Ramos (cell line): ENCODE data around the gene FIBP.
"Not testable (repeated sequence)": the region's sequence is repeated elsewhere in the genome, so short reads cannot be mapped to it uniquely, and the experiment has no call there.

Source experiments
- in situ Hi-C: fragments of 300-500 bp; cut with MboI; formaldehyde crosslinking; loops from one replicate; pipeline ENCODE4 v1.14.3; 2022; ENCODE audit warnings: low sequenced_read_pairs; ENCODE audit not compliant: unreplicated experiment

The FIBP gene

GRCh38 chr11:65892137-65892540 lies 3.9 kb upstream of the FIBP start:
- in situ Hi-C loops, result not testable (repeated sequence)

GRCh38 chr11:65891219-65892136 lies 3.2 kb upstream of the FIBP start:
- in situ Hi-C loops, result no loop called here

DNA sequence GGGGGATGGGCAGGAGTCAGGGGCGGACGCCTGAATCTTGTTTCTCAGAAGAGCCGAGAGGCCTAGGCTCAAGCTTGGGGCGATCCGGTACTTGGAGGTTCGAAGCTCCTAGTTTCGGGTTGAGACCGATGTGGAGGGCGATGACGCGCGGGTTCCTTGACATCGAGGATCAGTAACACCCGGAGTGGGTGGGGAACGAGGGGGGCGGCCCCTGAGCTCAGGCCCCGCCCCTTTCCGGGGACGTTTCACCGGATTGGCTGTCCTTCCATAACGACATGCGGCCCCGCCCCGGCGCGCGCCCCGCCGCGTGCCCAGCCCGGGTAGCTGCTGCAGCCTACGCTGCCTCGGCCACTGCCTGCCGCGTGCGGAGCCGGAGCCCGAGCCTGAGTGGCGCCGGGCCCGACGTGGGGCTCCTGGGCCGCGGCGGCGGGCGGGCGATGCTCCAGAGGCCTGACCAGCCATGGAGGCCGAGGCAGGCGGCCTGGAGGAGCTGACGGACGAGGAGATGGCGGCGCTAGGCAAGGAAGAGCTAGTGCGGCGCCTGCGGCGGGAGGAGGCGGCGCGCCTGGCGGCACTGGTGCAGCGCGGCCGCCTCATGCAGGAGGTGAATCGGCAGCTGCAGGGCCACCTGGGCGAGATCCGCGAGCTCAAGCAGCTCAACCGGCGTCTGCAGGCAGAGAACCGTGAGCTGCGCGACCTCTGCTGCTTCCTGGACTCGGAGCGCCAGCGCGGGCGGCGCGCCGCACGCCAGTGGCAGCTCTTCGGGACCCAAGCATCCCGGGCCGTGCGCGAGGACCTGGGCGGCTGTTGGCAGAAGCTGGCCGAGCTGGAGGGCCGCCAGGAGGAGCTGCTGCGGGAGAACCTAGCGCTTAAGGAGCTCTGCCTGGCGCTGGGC lies 2.3 kb upstream of the FIBP start, which contains the start of gene CCDC85B:
Gene CCDC85B, plus strand, starts transcription at position 350 of the 895 bp plus-strand sequence. Its CDS starts 111 bp downstream, at position 461.
- in situ Hi-C loops, result no loop called here

DNA sequence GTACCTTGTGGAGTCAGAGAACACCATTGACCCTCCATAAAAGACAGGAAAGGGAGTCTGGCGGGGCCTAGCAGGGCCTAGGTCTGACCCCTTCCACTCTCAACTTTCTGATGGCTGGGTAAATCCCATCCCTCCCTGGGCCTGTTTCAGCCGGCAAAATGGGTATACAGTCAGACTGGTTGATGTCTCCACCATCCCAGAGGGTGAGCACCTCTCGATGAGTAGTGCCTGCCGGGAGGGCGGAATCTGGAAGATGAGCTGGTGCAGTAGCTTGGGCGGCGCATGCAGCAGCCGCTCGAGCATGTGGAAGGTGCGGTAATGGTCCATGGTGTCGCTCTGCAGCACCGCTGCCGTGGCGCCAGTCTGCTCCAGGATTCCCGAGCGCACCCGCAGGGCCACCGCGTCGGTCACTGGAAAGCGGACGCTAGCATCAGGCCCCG lies 528 bp downstream of the FIBP start:
- in situ Hi-C loops, result no loop called here

DNA sequence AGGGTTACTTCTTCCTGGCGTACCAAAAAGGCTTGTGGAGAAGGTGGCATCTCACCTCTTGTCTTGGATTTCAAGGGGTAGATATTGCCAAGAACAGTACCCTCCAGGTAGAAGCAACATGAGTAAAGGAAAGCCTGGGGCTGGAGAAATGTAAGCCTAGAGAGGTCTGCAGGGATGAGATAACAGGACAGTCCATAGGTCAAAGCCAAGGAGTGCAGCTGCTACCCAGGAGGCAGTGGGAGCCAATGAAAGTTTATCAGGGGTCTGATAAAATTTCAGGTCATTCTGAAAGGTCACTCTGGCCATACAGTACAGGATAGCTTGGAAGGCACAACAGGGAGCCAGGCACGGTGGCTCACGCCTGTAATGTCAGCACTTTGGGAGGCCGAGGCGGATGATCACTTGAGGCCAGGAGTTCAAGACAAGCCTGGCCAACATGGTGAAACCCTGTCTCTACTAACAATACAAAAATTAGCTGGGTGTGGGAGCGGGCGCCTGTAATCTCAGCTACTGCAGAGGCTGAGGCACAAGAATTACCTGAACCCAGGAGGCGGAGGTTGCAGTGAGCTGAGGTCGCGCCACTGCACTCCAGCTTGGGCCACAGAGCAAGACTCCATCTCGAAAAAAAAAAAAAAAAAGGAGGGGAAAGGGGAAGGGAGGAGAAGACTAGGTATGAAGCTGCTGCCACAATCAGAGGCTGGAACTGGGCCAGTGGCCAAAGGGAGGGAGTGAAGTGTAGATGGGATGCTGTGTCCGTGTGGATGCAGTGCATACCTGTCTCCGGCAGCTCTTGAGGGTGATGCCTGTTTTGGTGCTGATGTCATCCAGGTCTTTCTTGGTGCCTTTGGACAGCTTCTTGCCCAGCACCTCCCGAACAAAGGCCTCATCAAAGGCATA lies 1.2 kb downstream of the FIBP start:
- in situ Hi-C loops, result no loop called here

- in situ Hi-C loops, result no loop called here
These were observed 2.3 kb downstream of the FIBP start for GRCh38 chr11:65885808-65886536.

DNA sequence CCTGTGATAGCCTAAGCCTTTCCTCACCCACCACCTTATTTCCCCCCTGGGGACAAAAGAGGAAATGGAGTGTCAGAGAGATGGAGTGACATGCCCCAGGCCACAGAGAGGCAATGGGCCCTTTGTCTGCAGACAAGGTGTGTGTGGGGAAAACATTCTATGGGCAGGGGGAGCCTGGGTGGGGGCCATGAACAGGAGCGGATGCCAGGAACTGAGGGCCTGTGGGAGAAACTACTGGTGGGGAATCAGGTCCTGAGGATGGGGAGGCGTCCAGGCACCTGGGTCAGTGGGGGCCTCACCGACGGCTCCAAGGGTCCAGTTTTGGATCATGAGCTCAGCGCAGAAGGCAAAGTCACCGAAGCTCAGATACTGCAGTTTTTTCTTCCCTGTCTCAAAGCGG lies 3.0 kb downstream of the FIBP start:
- in situ Hi-C loops, result no loop called here

DNA sequence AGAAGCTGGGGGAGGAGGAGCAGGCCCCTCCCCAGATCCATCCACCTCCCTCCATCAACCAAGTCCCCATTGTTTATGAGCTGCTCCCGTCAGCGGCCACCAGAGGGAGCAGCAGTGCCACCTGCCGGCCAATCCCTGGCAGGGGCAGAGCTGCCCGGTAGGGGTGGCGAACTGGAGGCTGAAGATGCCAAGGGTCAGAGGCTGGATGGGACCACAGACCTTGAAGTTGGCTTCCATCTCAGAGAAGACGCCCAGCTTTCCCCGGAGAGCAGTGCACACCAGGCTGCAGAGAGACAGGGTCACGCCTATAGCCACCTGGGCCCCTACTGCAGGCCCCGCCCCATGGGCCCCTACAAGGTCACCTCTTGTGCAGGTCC lies 3.6 kb downstream of the FIBP start:
- in situ Hi-C loops, result loop anchor here (5.0 kb wide), 1 partner anchor 103 kb away; no protein-coding TSS in a partner anchor

DNA sequence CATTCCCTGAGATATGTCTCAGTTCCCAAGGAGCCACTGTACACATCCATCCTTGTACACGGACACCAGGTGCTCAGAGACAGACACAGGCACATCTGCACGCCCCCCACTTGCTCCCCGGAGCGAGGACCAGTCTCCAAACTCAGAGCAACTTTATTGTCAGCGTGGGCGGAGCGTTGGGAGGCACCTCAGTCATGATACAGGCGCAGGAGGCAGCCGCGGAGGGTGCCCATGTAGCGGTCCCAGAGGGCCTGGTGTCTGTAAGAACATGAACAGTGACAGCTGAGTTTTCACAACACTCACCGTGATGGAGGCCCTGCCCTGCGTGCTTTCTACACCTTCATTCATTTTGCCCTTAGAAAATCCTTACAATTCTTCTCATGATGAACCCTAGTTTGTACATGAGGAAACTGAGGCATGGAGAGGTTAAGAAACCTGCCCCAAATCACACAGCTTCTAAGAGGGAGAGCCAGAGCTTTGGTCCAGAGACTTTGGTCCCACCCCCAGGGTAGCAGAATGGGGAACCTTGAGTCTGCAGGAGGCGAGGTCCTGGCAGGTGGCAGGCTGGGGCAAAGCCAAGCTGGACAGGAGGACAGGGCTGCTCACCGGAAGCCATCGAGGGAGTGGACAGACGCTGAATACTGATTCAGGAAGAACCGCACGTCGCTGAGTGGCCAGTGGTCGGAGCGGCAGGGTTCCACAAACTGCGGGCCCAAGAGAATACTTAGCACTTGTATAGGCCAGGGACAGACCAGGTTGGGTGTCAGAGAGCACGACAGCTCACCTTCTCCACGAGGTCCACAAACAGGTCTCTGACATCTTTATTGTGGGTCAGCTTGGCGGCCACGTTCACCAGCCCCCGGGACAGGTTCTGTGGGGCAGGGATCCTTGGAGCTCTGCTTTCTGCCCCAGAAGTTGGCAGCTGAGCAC lies 4.2 kb downstream of the FIBP start:
- in situ Hi-C loops, result loop anchor here (5.0 kb wide), 1 partner anchor 103 kb away; no protein-coding TSS in a partner anchor

- in situ Hi-C loops, result loop anchor here (5.0 kb wide), 1 partner anchor 104 kb away; no protein-coding TSS in a partner anchor
These were observed 5.1 kb downstream of the FIBP start for GRCh38 chr11:65883058-65883761.

DNA sequence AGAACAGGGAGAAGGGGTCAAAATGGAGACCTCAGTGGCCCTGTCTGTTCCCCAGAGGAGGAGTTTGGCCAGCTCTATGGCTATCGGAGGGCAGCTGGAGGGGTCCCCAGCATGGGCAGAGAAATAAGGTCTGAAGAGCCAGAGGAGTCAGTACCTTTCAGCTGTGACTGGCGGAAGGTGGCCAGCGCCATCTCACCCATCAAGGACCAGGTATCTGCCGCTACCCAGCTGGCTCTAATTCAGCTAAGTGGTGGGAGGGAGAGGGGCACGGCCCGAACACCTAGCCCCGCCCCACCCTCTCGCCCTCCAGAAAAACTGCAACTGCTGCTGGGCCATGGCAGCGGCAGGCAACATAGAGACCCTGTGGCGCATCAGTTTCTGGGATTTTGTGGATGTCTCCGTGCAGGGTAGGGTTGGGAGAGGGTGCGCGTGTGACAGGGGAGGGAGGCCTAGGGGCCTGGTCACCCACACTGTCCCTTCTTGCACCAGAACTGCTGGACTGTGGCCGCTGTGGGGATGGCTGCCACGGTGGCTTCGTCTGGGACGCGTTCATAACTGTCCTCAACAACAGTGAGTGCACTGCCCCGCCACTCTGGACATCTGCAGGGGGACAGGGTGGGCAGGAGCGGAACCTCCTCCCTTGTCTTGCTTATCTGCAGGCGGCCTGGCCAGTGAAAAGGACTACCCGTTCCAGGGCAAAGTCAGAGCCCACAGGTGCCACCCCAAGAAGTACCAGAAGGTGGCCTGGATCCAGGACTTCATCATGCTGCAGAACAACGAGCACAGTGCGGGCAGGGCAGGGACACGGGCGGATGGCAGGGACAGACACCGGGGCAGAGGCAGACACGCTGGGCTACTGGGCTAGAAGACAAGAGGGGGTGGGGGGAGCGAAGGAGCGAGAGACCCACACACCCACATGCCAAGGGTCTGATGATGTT lies 5.9 kb downstream of the FIBP start:
- in situ Hi-C loops, result loop anchor here (5.0 kb wide), 1 partner anchor 105 kb away; no protein-coding TSS in a partner anchor

DNA sequence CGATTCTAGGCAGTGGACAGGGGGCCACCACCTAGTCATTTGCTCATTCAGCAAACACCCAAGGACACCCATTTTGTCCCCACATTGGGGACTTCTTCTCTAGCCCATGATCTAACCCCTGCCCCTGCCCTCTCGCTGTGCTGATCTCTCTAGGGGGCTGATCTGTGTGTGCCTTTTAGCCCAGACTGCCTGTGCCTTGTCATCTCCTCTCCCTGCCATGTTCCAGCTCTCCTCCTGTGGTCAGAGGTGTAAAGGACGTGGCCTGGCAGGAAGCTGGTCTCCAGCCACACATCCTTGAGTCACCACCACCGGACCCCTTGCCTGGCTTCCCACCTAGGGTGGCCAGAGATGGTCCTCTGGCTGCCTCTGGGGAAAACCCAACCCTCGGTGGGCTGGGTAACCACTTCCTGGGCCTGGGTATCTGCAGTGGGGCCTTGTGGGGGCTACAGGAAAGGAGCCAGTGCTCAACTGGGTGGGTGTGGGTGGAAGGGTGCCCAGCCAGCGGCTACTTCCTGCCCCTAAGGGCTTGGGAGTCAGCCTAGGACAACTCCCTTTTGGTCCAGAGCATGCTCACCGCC lies 7.3 kb downstream of the FIBP start:
- in situ Hi-C loops, result loop anchor here (5.0 kb wide), 1 partner anchor 106 kb away; no protein-coding TSS in a partner anchor

GRCh38 chr11:65880027-65880426 lies 8.2 kb downstream of the FIBP start:
- in situ Hi-C loops, result loop anchor here (5.0 kb wide), 1 partner anchor 107 kb away; no protein-coding TSS in a partner anchor

DNA sequence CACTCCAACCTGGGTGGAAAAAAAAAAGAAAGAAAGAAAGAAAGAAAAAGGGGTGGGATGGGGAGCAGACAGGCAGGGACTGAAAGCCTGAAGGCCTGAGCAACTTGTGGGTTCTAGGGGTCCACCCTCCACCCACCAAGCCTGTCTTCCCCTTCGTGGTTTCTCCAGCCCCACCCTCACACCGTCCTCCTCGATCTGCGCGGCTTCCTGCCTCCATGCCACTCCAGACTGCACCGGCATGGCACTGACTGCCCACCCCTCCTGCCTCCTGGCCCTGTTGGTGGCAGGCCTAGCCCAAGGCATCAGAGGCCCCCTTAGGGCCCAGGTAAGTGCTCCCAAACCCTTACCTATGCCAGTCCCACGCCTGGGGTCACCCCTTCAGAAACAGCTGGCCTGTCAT lies 8.7 kb downstream of the FIBP start, which contains the start of gene CTSW:
Gene CTSW, plus strand, starts transcription at position 221 of the 400 bp plus-strand sequence. Its CDS starts 18 bp downstream, at position 239.
- in situ Hi-C loops, result loop anchor here (5.0 kb wide), 1 partner anchor 108 kb away; no protein-coding TSS in a partner anchor

- in situ Hi-C loops, result no loop called here
These were observed 14.7 kb downstream of the FIBP start for GRCh38 chr11:65873318-65874156.
